HG02938 (cell line): ENCODE data around the gene BTBD1.

Source experiments
- ATAC-seq: cut with Tn5 transposase; IDR thresholded peaks from one replicate; pipeline ENCODE4 v1.9.1; 2021; ENCODE audit warnings: mild to moderate bottlenecking, moderate library complexity; ENCODE audit not compliant: unreplicated experiment

The BTBD1 gene

DNA sequence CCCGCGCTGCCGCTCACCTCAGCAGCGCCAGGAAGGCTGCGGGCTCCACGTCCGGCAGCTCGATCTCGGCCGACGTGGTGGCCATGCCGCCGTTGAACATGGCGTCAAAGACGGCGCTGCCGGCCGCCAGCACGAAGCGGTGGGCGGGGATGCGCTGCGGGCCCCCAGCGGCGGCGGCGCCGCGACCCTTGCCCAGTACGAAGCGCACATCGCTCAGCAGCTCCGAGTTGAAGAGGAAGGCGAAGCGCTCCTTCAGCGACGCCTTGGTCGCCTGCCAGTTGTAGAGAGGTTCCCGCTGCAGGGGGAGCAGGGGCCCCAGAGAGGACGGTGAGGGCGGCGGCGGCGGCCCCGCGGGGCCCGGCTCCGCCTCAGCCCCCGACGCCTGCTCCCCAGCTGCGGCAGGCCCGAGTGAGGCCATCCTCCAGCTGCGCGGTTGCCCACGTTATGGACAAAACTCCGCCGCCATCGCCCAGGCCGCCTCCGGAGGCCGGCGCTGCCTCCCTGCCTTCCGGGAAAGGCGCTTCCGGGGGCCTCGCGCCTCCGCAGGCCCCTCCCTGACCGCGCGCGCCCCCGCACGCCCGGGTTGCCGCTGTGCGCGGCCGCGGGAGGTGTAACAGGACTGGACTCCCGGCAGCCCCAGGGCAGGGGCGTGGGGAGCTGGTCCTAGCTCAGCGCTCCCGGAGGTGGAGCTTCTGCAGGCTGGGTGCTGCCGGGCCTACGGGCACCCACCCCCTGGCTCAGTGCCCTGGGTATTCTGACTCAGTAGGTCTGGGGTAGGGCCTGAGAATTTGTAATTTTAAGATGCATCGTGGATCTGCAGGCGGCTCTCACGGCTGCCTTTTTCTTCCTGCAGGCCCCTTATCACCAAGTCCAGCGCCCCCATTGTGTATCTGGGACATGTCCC lies at the start of gene BTBD1:
Gene BTBD1 (minus strand): TSS at position 519 of the 904 bp plus-strand sequence. CDS start 101 bp downstream, at position 418.
- ATAC-seq: peak; percentile 66

DNA sequence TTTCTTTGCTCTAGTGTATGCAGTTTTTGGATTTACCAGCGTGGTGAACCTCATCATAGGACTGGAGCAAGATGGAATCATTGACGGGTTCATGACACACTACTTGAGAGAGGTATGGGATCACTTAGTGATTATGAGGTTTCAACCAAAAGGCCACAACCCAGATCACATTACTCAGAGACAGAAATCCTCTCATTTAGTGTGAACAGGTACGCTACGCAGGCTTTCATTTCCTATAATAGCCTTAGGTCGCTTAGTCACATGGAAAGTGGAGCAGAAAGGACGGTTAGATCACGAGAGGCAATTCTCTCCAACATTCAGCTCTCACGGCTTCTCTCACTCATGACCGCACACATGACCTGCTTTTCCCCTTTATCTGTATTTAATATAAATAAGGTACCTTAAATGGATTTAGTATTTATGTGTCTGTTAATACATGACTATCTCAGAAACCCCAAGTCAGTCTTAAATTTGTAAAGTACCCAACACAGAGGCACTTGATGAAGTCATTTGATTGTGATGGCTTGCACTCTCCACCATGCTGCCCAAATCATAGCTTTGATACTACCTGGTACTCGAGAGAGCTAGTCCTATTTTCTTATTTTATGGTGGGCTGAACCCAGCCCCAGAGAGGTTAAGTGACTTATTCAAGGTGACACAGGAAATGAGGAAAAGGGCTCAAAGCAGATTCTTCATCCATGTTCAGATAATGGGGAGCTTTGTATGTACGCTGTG lies 48.9 kb upstream of the BTBD1 start:
- ATAC-seq: peak; percentile 74

DNA sequence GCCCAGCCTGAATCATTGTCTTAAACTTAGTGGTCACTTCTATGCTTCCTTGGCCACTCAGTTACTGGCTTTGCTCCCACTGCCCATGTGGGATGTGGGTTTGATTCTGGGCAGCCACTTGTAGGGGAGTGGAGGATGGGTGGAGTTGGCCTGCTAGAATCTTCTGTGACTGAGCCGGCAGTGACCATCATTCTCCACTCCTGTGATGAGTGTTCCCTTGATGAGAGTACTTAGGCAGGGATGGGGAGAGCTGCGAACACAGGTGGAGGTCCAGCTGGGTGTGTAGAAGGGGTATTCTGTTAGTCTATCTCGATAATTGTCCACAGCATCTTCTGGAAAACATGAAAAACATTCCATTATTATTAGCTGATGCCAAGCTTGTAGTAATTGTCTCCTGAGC lies 48.4 kb upstream of the BTBD1 start:
- ATAC-seq: no peak

DNA sequence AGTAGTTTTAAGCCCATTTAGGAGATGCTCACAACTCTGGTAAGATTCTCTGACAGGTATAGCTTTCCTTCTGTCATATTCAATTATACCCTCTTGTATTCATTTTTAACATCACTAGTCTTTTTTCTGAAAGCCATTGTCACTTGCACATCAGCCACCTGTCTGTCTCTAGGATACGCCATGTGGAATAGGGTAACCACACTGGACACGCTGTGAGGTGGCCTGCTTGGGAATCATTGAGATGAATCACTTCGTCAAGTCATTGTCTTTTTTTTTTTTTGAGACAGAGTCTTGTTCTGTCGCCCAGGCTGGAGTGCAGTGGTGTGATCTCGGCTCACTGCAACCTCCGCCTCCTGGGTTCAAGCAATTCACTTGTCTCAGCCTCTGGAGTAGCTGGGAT lies 47.8 kb upstream of the BTBD1 start:
- no peak for ATAC-seq

DNA sequence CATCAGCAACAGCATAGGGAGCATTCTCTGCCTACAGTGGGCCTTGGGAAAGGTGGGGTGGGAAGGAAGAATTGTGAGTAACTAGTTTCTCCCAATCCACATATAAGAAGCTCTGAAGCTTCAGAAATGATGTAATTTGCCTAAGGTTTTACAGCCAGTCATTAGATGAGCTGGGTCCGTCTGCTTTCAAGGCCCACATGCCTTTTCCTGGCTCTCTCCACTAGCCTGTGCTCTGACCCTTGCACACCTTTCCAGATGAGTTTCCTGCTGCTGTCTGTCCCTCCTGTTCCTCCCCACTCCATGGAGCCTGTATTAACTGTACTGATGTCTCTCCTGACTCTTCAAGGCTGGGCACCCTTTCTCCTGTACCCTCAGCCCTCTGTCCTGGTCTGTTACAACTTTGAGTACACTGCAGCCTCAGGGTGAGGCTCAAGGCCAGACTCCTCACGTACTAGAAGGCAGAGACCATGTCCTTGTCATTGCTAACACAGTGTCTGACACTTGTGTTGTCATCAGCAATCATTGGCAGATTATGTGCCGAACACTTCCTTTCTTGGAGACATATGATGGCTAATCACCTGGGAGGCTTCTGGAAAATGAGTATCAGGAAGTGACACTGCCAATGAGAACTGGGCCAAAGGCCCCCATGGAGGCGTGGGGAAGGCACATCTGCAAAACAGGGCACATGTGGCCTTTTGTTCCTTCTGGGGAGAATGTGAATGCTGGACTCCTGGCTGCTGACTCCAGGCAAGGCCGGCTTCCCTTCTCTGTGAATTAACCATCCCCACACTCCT lies 47.0 kb upstream of the BTBD1 start:
- no peak for ATAC-seq

DNA sequence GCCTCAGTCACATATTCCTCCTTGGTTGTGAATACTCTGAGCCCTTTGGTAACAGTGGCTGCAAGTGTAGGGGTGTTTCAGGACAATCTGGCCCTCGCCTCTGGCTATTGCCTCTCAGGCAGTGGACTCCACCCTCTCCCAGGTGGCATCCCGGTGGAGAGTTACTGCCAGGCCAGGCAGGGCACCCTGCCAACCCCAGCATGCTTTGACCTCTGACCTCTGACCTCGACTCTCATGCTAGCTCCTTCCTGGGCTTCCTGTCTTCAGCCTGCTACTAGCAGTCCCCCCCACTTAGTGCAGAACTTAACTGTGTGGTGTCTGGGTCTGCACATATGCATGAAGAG lies 45.9 kb upstream of the BTBD1 start:
- no peak for ATAC-seq

DNA sequence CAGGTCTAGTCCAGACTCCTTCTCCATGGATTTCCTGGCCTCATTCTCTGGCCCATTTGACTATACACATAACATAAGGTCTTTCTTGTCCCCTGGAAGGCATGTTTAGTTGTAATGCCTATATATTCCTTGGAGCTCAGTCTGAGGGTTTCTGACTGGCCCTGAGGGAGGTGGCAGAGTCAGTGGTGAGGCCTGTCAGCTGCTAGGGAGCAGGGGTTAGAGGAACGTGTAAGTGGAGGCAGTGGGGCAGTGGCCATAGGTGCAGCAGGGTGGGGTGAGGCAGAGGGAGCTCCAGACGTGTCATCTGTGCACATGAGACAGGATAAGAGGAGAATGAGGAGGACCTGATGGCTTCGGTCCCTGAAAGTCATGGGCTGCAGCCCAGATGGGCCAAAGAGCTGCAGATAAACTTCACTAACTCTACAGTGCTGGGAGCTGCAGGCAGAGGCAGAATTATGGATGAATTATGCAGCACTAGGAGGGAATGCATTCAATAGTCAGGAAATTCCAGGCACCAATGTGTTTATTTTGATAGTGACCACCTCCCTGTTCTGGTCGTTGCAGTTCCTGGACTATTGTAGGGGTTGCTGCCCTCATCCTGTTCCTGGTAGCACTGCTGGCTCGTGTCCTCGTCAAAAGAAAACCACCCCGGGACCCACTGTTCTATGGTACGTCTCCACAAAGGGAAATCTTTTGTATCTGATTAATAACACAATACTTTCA lies 45.3 kb upstream of the BTBD1 start:
- ATAC-seq: no peak

DNA sequence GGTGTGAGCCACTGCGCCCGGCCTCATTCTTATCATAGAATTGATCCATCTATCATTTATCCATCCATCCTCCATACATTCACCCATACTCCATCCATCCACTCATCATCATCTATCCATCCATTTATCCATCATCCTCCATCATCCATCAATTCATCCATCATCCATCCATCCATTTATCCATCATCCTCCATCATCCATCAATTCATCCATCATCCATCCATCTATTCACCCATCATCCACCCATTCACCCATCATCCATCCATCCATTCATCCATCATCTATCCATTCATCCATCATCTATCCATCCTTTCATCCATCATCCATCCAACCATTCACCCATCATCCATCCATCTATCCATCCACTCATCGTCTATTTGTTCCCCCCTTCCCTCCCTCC lies 44.1 kb upstream of the BTBD1 start:
- no peak for ATAC-seq

DNA sequence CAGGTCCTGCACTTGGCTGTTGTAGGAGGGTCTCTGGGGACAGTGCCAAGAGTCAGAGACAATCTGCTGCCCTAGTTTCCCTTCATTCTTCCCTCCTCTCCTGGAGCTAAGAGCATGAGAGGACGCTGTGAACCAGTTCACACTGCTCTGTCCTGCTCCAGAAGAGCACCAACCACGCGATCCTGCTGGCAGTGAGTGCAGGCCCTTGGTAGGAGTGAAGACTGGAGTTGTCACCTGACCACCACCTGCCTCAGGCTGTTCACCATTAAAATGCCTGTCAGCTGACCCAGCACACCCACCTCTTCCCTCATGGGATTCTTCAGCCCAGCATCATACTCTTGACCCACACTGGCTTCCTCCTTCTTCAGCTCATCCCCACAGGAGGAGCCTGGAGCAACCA lies 43.3 kb upstream of the BTBD1 start:
- ATAC-seq: no peak

DNA sequence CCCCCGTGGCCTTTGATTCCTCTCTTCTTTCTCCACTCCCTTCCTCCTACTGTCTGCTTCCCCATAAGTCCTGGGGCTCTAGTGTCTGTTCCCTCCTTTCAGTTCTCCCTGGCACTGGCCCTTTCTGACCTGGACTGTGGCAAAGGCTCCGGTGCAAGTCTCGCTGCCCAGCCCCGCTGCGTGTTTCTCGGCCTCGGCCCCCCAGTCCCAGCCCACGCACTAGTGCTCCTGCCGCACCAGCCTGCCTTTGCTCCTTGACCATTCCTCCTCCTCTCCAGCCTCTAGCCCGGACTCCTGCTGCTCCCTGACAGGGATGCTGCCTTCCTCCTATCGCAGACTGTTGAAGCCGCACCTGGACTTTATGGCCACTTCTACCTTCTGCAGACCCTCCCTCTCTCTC lies 42.5 kb upstream of the BTBD1 start:
- ATAC-seq: no peak

DNA sequence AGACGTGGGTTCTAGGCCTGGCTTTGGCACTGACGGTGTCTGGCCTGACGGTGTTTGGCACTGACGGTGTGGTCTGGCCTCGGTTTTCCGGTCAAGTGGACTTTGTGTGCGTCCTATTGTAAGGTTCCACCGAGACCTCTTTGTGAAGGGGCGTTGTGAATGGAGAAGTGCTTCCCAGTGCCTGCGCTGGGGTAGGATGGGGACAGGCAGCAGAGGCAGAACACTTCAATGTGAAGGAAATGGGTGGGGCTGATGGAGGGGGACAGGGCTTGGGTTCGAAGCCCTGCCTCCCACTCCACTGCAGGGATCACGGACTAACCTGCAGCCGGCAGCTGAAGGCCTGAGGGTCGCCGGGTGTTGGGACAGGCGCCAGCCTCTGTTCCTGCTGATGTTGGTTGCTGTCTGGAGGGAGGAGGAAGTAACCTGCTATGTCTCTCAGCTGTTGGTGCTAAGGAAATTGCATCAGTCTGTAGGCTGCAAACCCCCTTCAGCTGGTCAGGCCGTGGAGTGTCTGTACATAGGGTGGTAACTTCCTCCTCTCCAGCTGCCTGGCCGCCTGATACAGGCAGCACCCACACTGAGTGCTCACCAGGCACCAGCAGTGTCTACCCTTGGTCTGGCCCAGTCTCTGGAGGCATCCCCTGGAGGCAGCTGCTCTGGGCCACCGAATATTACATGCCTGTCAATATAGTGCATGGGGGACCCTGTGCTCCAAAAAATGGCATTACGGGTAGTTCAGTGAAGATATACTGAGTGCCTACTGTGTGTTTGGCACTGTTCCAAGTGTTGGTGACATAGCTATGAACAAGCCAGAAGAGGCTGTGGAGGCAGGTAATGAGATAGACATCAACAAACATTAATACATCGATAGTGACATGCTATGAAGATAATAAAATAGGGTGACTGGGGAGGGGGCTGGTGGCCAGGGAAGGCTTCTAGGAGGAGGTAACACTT lies 41.5 kb upstream of the BTBD1 start:
- ATAC-seq: peak; percentile 50

DNA sequence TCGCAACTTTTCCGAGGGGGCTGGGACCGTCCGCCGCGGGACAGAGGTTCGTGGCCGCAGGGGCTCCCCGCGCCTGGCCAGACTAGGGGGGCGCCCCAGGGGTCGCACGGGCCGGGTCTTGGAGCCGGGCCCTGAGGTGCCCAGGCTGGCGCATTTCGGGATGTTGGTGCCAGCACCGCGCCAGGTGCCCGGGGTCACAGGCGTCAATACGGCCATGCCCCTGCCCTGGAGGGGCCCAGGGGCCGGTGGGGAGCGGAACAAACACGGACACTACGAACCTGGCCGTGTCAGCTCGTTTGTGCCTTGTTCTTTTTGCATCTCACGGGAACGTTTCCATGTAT lies 40.8 kb upstream of the BTBD1 start:
- no peak for ATAC-seq

DNA sequence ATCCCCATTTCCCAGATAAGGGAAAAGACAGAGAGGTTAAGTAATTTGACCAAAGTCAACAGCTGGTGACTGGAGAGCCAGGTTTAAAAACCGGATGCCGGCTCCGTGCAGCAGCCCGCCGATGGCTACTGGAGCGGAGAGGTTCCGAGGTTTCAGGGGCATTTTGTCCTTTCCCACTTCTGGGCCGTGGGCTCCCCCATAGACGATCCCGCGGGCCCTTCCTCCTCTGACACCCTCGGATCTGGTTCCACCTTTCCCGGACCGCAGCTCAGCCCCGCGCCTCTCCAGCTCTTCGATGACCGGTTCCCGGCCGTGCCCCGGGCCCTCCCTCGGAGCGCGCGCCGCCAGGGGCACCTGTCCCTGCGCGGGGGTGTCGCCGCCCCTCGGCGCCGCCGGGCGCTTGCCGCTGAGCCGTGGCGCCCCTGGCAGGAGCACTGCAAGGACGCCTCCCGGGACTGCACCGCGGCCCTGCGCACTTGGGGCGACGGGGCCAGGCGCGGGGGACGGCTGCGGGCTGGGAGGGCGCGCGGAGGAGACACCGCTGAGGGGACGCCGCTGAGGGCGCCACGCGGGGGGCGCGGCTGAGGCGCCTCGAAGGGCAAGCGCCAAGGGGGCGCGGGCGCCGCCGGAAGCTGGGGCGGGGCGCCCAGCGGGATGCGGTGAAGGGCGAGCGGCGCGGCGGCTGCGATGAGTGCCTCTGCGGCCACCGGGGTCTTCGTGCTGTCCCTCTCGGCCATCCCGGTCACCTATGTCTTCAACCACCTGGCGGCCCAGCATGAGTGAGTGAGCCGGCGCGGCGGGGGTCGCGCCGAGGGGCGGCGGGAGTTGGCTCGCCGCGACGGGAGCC lies 40.2 kb upstream of the BTBD1 start, which contains the start of gene TM6SF1:
Gene TM6SF1 (plus strand): TSS at position 652 of the 847 bp plus-strand sequence. CDS start 36 bp downstream, at position 688.
- ATAC-seq: no peak

DNA sequence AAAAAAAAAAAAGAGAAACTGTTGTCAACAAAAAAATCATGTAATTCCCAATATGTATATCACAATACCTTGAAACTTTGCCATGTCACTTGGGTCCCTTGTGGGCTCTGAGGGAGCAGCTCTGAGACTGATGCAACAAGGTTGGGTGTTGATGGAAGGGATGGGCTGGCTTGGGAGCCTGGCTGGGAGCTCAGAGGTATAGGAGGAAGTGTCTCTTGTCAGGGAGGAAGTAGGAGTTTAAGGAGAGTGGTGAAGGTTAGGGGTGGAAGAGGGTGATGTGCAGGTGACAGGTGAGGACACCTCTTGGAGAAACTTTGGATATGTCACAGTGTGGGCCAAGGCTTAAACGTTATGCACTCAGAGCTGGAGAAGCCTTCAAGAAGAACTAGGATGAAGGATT lies 38.4 kb upstream of the BTBD1 start:
- no peak for ATAC-seq

DNA sequence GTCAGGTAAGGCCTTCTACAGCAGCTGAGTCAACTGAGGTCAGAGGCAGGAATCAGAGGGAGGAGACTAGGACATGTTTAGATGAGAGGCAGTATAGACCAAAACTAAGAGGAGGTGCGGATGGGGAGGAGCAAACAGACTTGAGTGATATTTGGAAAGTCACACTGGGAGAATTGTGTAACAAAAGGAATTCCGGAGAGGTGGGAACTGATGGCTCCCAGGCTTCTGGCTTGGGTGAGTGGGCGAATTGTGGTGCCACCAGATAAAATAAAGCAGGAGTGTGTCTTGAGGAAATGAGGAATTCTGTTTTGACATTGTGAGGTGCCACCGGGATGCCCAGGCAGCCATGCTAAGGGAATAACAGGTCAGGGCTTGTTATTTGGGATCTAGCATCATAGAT lies 37.1 kb upstream of the BTBD1 start:
- no peak for ATAC-seq

DNA sequence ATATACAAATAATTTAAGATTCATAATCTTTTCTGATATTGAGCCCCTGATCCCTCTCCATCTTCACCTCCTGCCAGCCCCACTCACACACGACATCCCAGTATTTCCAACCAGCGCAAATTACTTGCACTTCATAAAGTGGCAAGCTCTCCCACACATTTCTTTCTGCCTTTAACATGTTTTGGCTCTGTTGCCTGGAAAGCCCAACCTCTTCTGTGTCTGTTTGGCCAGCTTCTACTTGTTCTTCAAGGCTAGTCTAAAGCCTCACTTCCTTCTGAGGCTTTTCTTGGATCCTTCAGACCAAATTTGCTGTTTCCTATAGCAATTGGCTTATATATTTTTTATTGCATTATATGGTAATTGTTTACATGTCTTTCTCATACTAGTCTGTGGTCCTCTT lies 35.3 kb upstream of the BTBD1 start:
- ATAC-seq: no peak

DNA sequence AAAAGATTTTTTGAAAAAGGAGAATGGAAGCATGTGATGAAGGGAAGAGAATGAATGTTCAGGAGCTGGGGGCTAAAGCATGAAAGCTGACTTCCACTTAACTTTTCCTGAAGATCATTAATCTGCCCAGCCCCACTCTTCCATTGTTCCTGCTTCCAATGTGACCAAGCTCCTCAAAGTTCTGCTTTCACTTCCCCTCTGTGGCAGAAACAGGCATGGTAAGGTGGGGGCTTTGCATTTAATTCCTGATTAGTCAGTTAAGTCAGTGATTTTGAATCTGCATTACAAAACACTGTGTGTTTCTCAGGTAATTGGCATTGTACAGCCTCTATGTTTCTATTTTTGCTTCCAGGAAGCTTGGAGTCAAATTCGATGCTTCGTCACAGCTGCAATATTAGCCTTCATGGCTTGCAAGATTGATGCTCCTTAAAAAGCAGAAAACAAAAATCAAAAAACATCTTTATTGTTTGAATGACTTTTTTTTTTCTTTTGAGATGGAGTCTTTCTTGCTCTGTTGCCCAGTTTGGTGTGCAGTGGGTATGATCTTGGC lies 33.1 kb upstream of the BTBD1 start:
- ATAC-seq: no peak

DNA sequence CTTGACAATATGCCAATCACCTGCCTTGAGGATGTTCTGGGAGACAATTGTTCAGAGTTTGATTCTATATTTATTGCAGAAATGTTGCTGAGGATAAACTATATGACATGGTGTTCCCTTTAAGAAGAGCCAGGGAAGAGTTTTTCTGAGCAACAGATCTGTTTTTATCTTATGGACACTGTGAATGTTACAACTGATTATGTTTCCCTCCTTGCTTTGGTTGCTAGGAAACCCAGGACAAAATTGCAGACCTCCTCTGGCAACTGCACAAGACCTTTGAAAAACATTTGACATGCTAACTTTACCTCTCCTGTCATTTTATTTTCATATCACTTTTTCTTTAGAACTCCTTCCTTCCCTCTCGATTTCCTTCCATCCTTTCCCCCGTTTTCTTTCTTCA lies 32.2 kb upstream of the BTBD1 start:
- no peak for ATAC-seq

DNA sequence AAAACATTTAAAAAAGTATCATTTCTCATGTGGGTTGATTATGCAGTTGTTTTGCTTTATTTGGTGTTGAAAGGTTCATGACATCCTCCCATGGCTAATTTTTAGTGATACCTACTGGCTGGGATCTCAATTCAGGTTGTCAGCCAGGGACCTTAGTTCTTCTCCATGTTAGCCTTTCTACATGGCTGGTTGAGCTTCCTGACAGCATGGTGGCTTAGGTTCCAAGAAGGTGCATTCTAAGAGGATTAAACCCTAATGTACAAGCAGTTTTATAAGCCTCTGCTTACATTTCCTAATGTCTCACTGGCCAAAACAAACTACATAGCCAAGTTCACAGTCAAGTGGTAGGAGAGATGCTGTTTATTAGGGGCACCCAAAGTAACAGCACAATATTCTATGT lies 31.0 kb upstream of the BTBD1 start:
- no peak for ATAC-seq
